Left lobe of liver (tissue), 2 donors: ENCODE data around the gene PIK3R4. TPM values are rescaled to one million over a fixed set of nuclear protein-coding genes. Genes with fewer than 3 reads are reported as not detected.

Source experiments
- ATAC-seq: fragments of 200-7000 bp; cut with Tn5 transposase; one replicate; pipeline ENCODE4 v1.9.1; 2020; ENCODE audit warnings: mild to moderate bottlenecking, moderate library complexity
- DNase-seq: peaks from one replicate; pipeline ENCODE4 v3.0.0-alpha.2; 2020; ENCODE audit warnings: low spot score
- total RNA-seq: library from RNA; stranded (reverse); gene quantifications from one replicate; pipeline ENCODE4 v1.2.1, GENCODE V29; 2021
- donor health status: DM: no; HTN: no; CAD: no; lungs with moderate emphysema.
- donor health status: DM: no; HTN: yes; CAD: no.

Gene PIK3R4
- total RNA-seq, 1 donor from 2014 or later, result 19.9 TPM

- DNase-seq, result no peak
- ATAC-seq, result no peak
Measured at GRCh38 chr3:130741946-130742610, 4.6 kb downstream of the PIK3R4 start.

- no peak for DNase-seq
- no peak for ATAC-seq
Measured at GRCh38 chr3:130739848-130740247, 6.8 kb downstream of the PIK3R4 start.

- ATAC-seq (no peak), DNase-seq (no peak)
Measured at GRCh38 chr3:130738241-130738640, 8.4 kb downstream of the PIK3R4 start.

GRCh38 chr3:130737622-130738021 lies 9.0 kb downstream of the PIK3R4 start:
- ATAC-seq (no peak), DNase-seq (no peak)

GRCh38 chr3:130733236-130733875 lies 13.3 kb downstream of the PIK3R4 start:
- peak; percentile 85 for ATAC-seq

GRCh38 chr3:130732501-130732900 lies 14.1 kb downstream of the PIK3R4 start:
- DNase-seq, result no peak
- no peak for ATAC-seq

More at GRCh38 chr3:130733236-130733875, 13.3 kb downstream of the PIK3R4 start:
- DNase-seq, result peak; percentile 62

- ATAC-seq (no peak), DNase-seq (no peak)
Measured at GRCh38 chr3:130731817-130732216, 14.8 kb downstream of the PIK3R4 start.

- DNase-seq (no peak), ATAC-seq (peak; percentile 66)
Measured at GRCh38 chr3:130729154-130729553, 17.5 kb downstream of the PIK3R4 start.

- ATAC-seq (no peak), DNase-seq (no peak)
Measured at GRCh38 chr3:130728037-130728436, 18.6 kb downstream of the PIK3R4 start.

- ATAC-seq, result no peak
- no peak for DNase-seq
Measured at GRCh38 chr3:130725746-130726145, 20.9 kb downstream of the PIK3R4 start.

GRCh38 chr3:130715616-130716015 lies 31.0 kb downstream of the PIK3R4 start:
- ATAC-seq (no peak), DNase-seq (no peak)

- DNase-seq (no peak), ATAC-seq (no peak)
Measured at GRCh38 chr3:130712718-130713423, 33.8 kb downstream of the PIK3R4 start.

GRCh38 chr3:130711565-130712324 lies 34.9 kb downstream of the PIK3R4 start:
- ATAC-seq (no peak), DNase-seq (no peak)

- no peak for ATAC-seq
- no peak for DNase-seq
Measured at GRCh38 chr3:130709671-130710070, 37.0 kb downstream of the PIK3R4 start.

GRCh38 chr3:130707902-130708601 lies 38.6 kb downstream of the PIK3R4 start:
- DNase-seq (no peak), ATAC-seq (peak; percentile 94)

GRCh38 chr3:130705501-130705900 lies 41.1 kb downstream of the PIK3R4 start:
- DNase-seq, result no peak
- no peak for ATAC-seq

- ATAC-seq (peak; percentile 26), DNase-seq (no peak)
Measured at GRCh38 chr3:130702985-130703384, 43.6 kb downstream of the PIK3R4 start.

- no peak for ATAC-seq
Measured at GRCh38 chr3:130700541-130700940, 46.1 kb downstream of the PIK3R4 start.

GRCh38 chr3:130699765-130700164 lies 46.9 kb downstream of the PIK3R4 start:
- peak; percentile 85 for ATAC-seq
- DNase-seq, result no peak

More at GRCh38 chr3:130700541-130700940, 46.1 kb downstream of the PIK3R4 start:
- no peak for DNase-seq

- DNase-seq, result no peak
Measured at GRCh38 chr3:130693314-130693713, 53.3 kb downstream of the PIK3R4 start.

GRCh38 chr3:130692455-130692854 lies 54.2 kb downstream of the PIK3R4 start:
- DNase-seq (no peak), ATAC-seq (no peak)

More at GRCh38 chr3:130693314-130693713, 53.3 kb downstream of the PIK3R4 start:
- no peak for ATAC-seq
